NT2/D1 (cell line): ENCODE measurements around the gene CFAP157.

Experiments used
- YY1 ChIP-seq: IDR thresholded peaks from 2 replicates; pipeline ENCODE4 v1.6.1; 2011; ENCODE audit not compliant: insufficient read length, insufficient read depth
- ZNF274 ChIP-seq: IDR thresholded peaks from 2 replicates; pipeline ENCODE4 v1.6.1; 2011; ENCODE audit warnings: mild to moderate bottlenecking, low read depth, low read length

DNA sequence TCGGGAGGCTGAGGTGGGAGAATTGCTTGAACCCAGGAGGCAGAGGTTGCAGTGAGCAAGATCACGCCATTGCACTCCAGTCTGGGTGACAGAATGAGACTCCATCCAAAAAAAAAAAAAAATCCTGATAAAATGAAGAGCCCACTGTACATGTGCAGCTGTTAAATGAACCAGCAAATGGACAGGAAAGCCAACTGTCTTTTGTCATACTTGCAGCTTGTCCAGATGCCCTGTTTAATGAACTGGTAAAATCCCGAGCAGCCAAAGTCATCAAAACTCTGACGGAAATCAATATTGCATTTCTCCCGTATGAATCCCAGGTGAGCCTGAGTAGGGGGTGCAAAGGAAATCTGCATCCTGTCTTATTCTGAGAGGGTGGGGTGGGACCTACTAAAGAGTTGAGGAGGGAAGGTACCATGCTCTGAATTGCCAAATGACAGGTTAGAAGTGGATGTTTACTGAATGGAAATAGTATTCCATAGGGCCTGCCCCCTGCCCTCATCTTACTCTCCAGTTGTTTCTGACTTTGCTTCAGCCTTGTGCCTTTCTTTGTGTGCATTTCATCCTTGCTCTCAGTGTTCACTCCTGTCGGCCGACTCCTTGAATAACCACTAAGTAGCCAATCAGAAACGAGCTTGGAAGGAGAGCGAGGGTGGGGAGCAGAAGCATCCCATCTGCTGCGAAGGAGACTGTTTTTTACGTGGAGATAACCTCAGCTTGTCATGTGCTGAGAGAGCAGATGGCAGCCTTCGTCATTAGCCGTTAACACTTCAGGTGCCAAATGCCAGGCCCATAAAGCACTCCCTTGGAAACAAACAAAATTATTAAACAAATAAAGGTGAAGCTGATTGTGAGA is 45.7 kb upstream of the CFAP157 start:
- TF ChIP-seq ZNF274, result no peak
- TF ChIP-seq YY1, result no peak
